HepG2 (cell line): ENCODE measurements around the gene CTNND2. TPM values are rescaled to one million over a fixed set of nuclear protein-coding genes. Genes with fewer than 3 reads are reported as not detected.
A peak's percentile ranks its signal among the peaks of the same experiment; 100 is the strongest.

Experiments used
- ARID3A ChIP-seq: IDR thresholded peaks from 2 replicates; pipeline ENCODE4 v1.6.1; 2012; ENCODE audit warnings: low read depth, low read length, improper control_type of control experiment
- ARNT2 ChIP-seq: sonication (generic); formaldehyde crosslinking; IDR thresholded peaks from 2 replicates; pipeline ENCODE4 v1.8.0; 2022; ENCODE audit warnings: mild to moderate bottlenecking, low read depth, missing genetic modification reagents, moderate library complexity
- ATF1 ChIP-seq: IDR thresholded peaks from 2 replicates; pipeline ENCODE4 v1.6.1; 2016; ENCODE audit warnings: mild to moderate bottlenecking, control low read depth
- EP300 ChIP-seq, 3 experiments: sonication (generic) in 1 of 3; formaldehyde crosslinking in 1 of 3; IDR thresholded peaks; 2 replicates each; pipeline versions ENCODE4 v1.5.1 to v1.6.1; 2011 to 2020; ENCODE audit warnings: low read depth in 2 of 3, low read length in 2 of 3, borderline replicate concordance in 1 of 3, improper control_type of control experiment in 1 of 3, mild to moderate bottlenecking in 1 of 3, missing genetic modification reagents in 1 of 3, moderate library complexity in 1 of 3
- GFI1 ChIP-seq: sonication (generic); formaldehyde crosslinking; IDR thresholded peaks from 2 replicates; pipeline ENCODE4 v1.5.0; 2020; ENCODE audit warnings: missing genetic modification reagents, mild to moderate bottlenecking, borderline replicate concordance
- HNF4A ChIP-seq: sonication (generic); formaldehyde crosslinking; IDR thresholded peaks from 2 replicates; pipeline ENCODE4 v1.4.0; 2020; ENCODE audit warnings: missing genetic modification reagents
- MAX ChIP-seq: IDR thresholded peaks from 2 replicates; pipeline ENCODE4 v1.6.1; 2012; ENCODE audit warnings: inconsistent platforms
- MEF2D ChIP-seq: sonication (generic); formaldehyde crosslinking; IDR thresholded peaks from 2 replicates; pipeline ENCODE4 v1.5.1; 2020; ENCODE audit warnings: mild to moderate bottlenecking, missing genetic modification reagents
- PAWR ChIP-seq: sonication (generic); formaldehyde crosslinking; IDR thresholded peaks from 2 replicates; pipeline ENCODE4 v1.4.0; 2020; ENCODE audit warnings: missing genetic modification reagents, mild to moderate bottlenecking, borderline replicate concordance
- SOX5 ChIP-seq: IDR thresholded peaks from 2 replicates; pipeline ENCODE4 v1.6.1; 2016; ENCODE audit warnings: borderline replicate concordance
- TEAD3 ChIP-seq: optimal IDR thresholded peaks from 2 replicates; pipeline ENCODE3; 2016; ENCODE audit warnings: borderline replicate concordance
- ZMYM2 ChIP-seq: sonication (generic); formaldehyde crosslinking; IDR thresholded peaks from 2 replicates; pipeline ENCODE4 v1.8.0; 2022; ENCODE audit warnings: mild to moderate bottlenecking, missing genetic modification reagents
- ZNF407 ChIP-seq: sonication (generic); formaldehyde crosslinking; IDR thresholded peaks from one replicate; pipeline ENCODE4 v1.5.1; 2020; ENCODE audit warnings: mild to moderate bottlenecking, missing genetic modification reagents; ENCODE audit errors: not compliant biosample characterization
- ZNF512B ChIP-seq: sonication (generic); formaldehyde crosslinking; IDR thresholded peaks from 2 replicates; pipeline ENCODE4 v1.5.1; 2020; ENCODE audit warnings: missing genetic modification reagents, mild to moderate bottlenecking, borderline replicate concordance
- ZNF562 ChIP-seq: sonication (generic); formaldehyde crosslinking; IDR thresholded peaks from 2 replicates; pipeline ENCODE4 v1.8.0; 2022; ENCODE audit warnings: missing genetic modification reagents, borderline replicate concordance
- ZNF644 ChIP-seq: IDR thresholded peaks from 2 replicates; pipeline ENCODE4 v1.6.1; 2016; ENCODE audit warnings: low read depth
- ZNF772 ChIP-seq: sonication (generic); formaldehyde crosslinking; IDR thresholded peaks from 2 replicates; pipeline ENCODE4 v1.5.0; 2020; ENCODE audit warnings: mild to moderate bottlenecking, missing genetic modification reagents
- polyA plus RNA-seq, 8 experiments: library from polyadenylated mRNA; depleted of rRNA in 3 of 8; stranded (reverse) in 7 of 8; unstranded in 1 of 8; fragments of >200 nt; fragmentation: Illumina TruSeq in 4 of 8; extraction: Trizol in 4 of 8; gene quantifications; 2 replicates each; pipeline versions ENCODE4 v1.2.1 to v1.2.3, GENCODE V29; 2011 to 2016; ENCODE audit warnings: low read depth in 4 of 8, missing spikeins in 1 of 8, mixed read lengths in 1 of 8; ENCODE audit not compliant: insufficient read depth in 1 of 8
- total RNA-seq, 5 experiments: library from RNA; depleted of rRNA; stranded (reverse); fragments of >200 nt; fragmentation: Illumina TruSeq; extraction: Trizol; gene quantifications; 2 replicates each; pipeline ENCODE4 v1.2.3, GENCODE V29; 2016; ENCODE audit warnings: low read depth in 1 of 5

Gene CTNND2
- total and polyA plus RNA-seq, 2 of the 13 experiments (the other 11 are each of a cell fraction or from before 2014, with no cell fraction given) = not detected

GRCh38 chr5:10974850-10975249 is 929.4 kb downstream of the CTNND2 start (continued):
- TF ChIP-seq ATF1 (CRISPR knock-in tag) = no peak
- TF ChIP-seq HNF4A (CRISPR knock-in tag) = peak; percentile 79
- TF ChIP-seq SOX5 (CRISPR knock-in tag) = peak; percentile 88
- TF ChIP-seq ZMYM2 (CRISPR knock-in tag) = no peak
- no peak for TF ChIP-seq ZNF772 (CRISPR knock-in tag)
- TF ChIP-seq ARNT2 (CRISPR knock-in tag) = no peak
- peak; percentile 55 for TF ChIP-seq MAX
- peak; percentile 35 for TF ChIP-seq TEAD3 (CRISPR knock-in tag)
- no peak for TF ChIP-seq ZNF562 (CRISPR knock-in tag)
- no peak for TF ChIP-seq PAWR (CRISPR knock-in tag)
- TF ChIP-seq ARID3A = peak; percentile 48; the same call in 1 of the 2 replicates
- no peak for TF ChIP-seq ZNF407 (CRISPR knock-in tag)
- TF ChIP-seq EP300 (IDR thresholded peaks at IDR 0.05; ENCODE audit: low read depth in 2 of 2, low read length in 2 of 2) = peak in 1 of 2 experiments; percentile 47; a peak in 1 of 4 replicates
- TF ChIP-seq EP300 (CRISPR knock-in tag; IDR thresholded peaks at IDR 0.05; ENCODE audit: borderline replicate concordance) = no peak
- no peak for TF ChIP-seq GFI1 (CRISPR knock-in tag)
- TF ChIP-seq ZNF512B = no peak
- no peak for TF ChIP-seq MEF2D (CRISPR knock-in tag)
- 0 out of 2 replicates have a peak, but pooled peaks have one; percentile 36 for TF ChIP-seq ZNF644
